A673 (cell line): ENCODE results near the gene SGK1.

Experiments
- CTCF ChIP-seq: fragments of 300-800, 200-600 bp; sonication (generic); conservative IDR thresholded peaks from 2 replicates; pipeline ENCODE4 v1.5.1; 2017; ENCODE audit warnings: low read depth, mild to moderate bottlenecking, antibody characterized with exemption, low read length, moderate library complexity, mixed read lengths
- EZH2 ChIP-seq: fragments of 200-600 bp; sonication (generic); IDR thresholded peaks from 2 replicates; pipeline ENCODE4 v1.6.1; 2017; ENCODE audit warnings: borderline replicate concordance, low read depth, mild to moderate bottlenecking, mixed read lengths, antibody characterized with exemption, low read length; ENCODE audit not compliant: poor library complexity, severe bottlenecking

GRCh38 chr6:134164300-134164699 lies 153.6 kb downstream of the SGK1 start:
- TF ChIP-seq CTCF: no peak
- TF ChIP-seq EZH2: no peak
